GM12878 (cell line): ENCODE data around the gene ERP29. TPM values are rescaled to one million over a fixed set of nuclear protein-coding genes. Genes with fewer than 3 reads are reported as not detected.

Experiments
- BACH1 ChIP-seq: fragments of 450-650 bp; IDR thresholded peaks from 2 replicates; pipeline ENCODE4 v1.6.1; 2017; ENCODE audit warnings: mild to moderate bottlenecking, borderline replicate concordance
- BCL3 ChIP-seq: IDR thresholded peaks from 2 replicates; pipeline ENCODE4 v1.6.1; 2011; ENCODE audit warnings: borderline replicate concordance, low read depth, mild to moderate bottlenecking, moderate library complexity, low read length; ENCODE audit not compliant: insufficient read depth, poor library complexity, severe bottlenecking
- CBX5 ChIP-seq: sonication (generic); IDR thresholded peaks from 2 replicates; pipeline ENCODE4 v1.6.1; 2016; ENCODE audit warnings: low read depth, moderate library complexity, mild to moderate bottlenecking, inconsistent platforms
- CUX1 ChIP-seq: IDR thresholded peaks from 2 replicates; pipeline ENCODE4 v1.6.1; 2012; ENCODE audit warnings: improper control_type of control experiment, low read depth, low read length; ENCODE audit not compliant: insufficient replicate concordance
- EED ChIP-seq: sonication (generic); IDR thresholded peaks from 2 replicates; pipeline ENCODE4 v1.6.1; 2016; ENCODE audit warnings: antibody characterized with exemption, low read depth
- FOXM1 ChIP-seq: IDR thresholded peaks from 2 replicates; pipeline ENCODE4 v1.6.1; 2012; ENCODE audit warnings: low read depth, mild to moderate bottlenecking, inconsistent platforms, low read length, moderate library complexity
- HDAC6 ChIP-seq: fragments of 200-600 bp; sonication (generic); IDR thresholded peaks from one replicate; pipeline ENCODE4 v1.8.0; 2017; ENCODE audit warnings: antibody characterized with exemption; ENCODE audit not compliant: unreplicated experiment
- HDGF ChIP-seq: fragments of 450-650 bp; IDR thresholded peaks from 2 replicates; pipeline ENCODE4 v1.6.1; 2016; ENCODE audit warnings: antibody characterized with exemption
- IKZF1 ChIP-seq: fragments of 450-650 bp; conservative IDR thresholded peaks from 2 replicates; pipeline ENCODE4 v1.6.1; 2017; ENCODE audit warnings: antibody characterized with exemption, mild to moderate bottlenecking
- JUNB ChIP-seq: IDR thresholded peaks from 2 replicates; pipeline ENCODE4 v1.6.1; 2016; ENCODE audit warnings: antibody characterized with exemption, mild to moderate bottlenecking
- JUND ChIP-seq: IDR thresholded peaks from 2 replicates; pipeline ENCODE4 v1.6.1; 2012; ENCODE audit warnings: low read depth, mild to moderate bottlenecking, low read length, improper control_type of control experiment, moderate library complexity
- MAX ChIP-seq: IDR thresholded peaks from 2 replicates; pipeline ENCODE4 v1.6.1; 2012; ENCODE audit warnings: low read depth, low read length, improper control_type of control experiment
- MLLT1 ChIP-seq: fragments of 450-650 bp; IDR thresholded peaks from 2 replicates; pipeline ENCODE4 v1.6.1; 2016; ENCODE audit warnings: mild to moderate bottlenecking
- RUNX3 ChIP-seq: IDR thresholded peaks from 2 replicates; pipeline ENCODE4 v1.6.1; 2012; ENCODE audit warnings: low read length, inconsistent platforms
- SIX5 ChIP-seq: IDR thresholded peaks from 2 replicates; pipeline ENCODE4 v1.6.1; 2011; ENCODE audit warnings: mild to moderate bottlenecking, low read depth, low read length, moderate library complexity; ENCODE audit not compliant: severe bottlenecking
- SREBF2 ChIP-seq: IDR thresholded peaks from 2 replicates; pipeline ENCODE4 v1.6.1; 2012; ENCODE audit warnings: mild to moderate bottlenecking, low read length
- TCF12 ChIP-seq: IDR thresholded peaks from 2 replicates; pipeline ENCODE4 v1.6.1; 2011; ENCODE audit warnings: low read depth, mild to moderate bottlenecking, low read length
- TCF7 ChIP-seq: IDR thresholded peaks from 2 replicates; pipeline ENCODE4 v1.6.1; 2014; ENCODE audit warnings: antibody characterized with exemption, borderline replicate concordance
- USF2 ChIP-seq: IDR thresholded peaks from 2 replicates; pipeline ENCODE4 v1.6.1; 2011; ENCODE audit warnings: low read depth, low read length, improper control_type of control experiment, borderline replicate concordance
- ZBED1 ChIP-seq: IDR thresholded peaks from 2 replicates; pipeline ENCODE4 v1.6.1; 2016; ENCODE audit warnings: borderline replicate concordance
- ZNF384 ChIP-seq: IDR thresholded peaks from 2 replicates; pipeline ENCODE4 v1.6.1; 2012; ENCODE audit warnings: low read depth, mild to moderate bottlenecking, low read length, improper control_type of control experiment, borderline replicate concordance
- polyA plus RNA-seq, 11 experiments: library from polyadenylated mRNA; depleted of rRNA in 4 of 11; unstranded in 6 of 11; stranded (reverse) in 5 of 11; fragments of >200 nt; fragmentation: Nextera tagmentation in 4 of 11; fragmentation: Illumina TruSeq in 1 of 11; extraction: Ambion mirVana in 4 of 11; extraction: Trizol in 1 of 11; gene quantifications; 1 replicate in 1 of 11; 2 replicates in 10 of 11; pipeline versions ENCODE4 v1.2.1 to v1.2.3, GENCODE V29; 2011 to 2016; ENCODE audit warnings: inconsistent platforms in 2 of 11, missing spikeins in 2 of 11, low read depth in 1 of 11
- total RNA-seq, 4 experiments: library from RNA; depleted of rRNA in 3 of 4; stranded (reverse); fragments of >200 nt in 3 of 4; fragmentation: Illumina TruSeq in 1 of 4; extraction: Trizol in 1 of 4; gene quantifications; 2 replicates each; pipeline versions ENCODE4 v1.2.1 to v1.2.3, GENCODE V29; 2013 to 2021

ERP29 gene
- total and polyA plus RNA-seq, 10 of the 15 experiments (the other 5 are each of a cell fraction or from before 2014, with no cell fraction given) = 46.7 to 146 (median 107) TPM

- TF ChIP-seq MLLT1 (peak; percentile 37; the same call in 1 of the 2 replicates), JUND (peak; percentile 16; the same call in 1 of the 2 replicates), TCF12 (peak; percentile 6; the same call in 1 of the 2 replicates), USF2 (peak; percentile 98), SREBF2 (no peak), EED (peak; percentile 24; the same call in 1 of the 2 replicates), CBX5 (no peak), RUNX3 (peak; percentile 39; the same call in 1 of the 2 replicates), HDAC6 (no peak), SIX5 (peak; percentile 12), ZBED1 (no peak), IKZF1 (0 out of 2 replicates have a peak, but pooled peaks have one; percentile 44), JUNB (no peak), HDGF (no peak), BACH1 (peak; percentile 34; the same call in 1 of the 2 replicates), BCL3 (no peak), ZNF384 (no peak), TCF7 (no peak), MAX (peak; percentile 97), FOXM1 (no peak), CUX1 (no peak)
Measured at GRCh38 chr12:112012775-112013600, at the start of gene ERP29, which contains the start of gene TMEM116 (continued).
